ENCODE data around the gene CD93. TPM values are rescaled to one million over a fixed set of nuclear protein-coding genes. Genes with fewer than 3 reads are reported as not detected.

Gene CD93
- total and polyA plus RNA-seq, 11 donors = 9.2 to 110 (median 45.7) TPM

DNA sequence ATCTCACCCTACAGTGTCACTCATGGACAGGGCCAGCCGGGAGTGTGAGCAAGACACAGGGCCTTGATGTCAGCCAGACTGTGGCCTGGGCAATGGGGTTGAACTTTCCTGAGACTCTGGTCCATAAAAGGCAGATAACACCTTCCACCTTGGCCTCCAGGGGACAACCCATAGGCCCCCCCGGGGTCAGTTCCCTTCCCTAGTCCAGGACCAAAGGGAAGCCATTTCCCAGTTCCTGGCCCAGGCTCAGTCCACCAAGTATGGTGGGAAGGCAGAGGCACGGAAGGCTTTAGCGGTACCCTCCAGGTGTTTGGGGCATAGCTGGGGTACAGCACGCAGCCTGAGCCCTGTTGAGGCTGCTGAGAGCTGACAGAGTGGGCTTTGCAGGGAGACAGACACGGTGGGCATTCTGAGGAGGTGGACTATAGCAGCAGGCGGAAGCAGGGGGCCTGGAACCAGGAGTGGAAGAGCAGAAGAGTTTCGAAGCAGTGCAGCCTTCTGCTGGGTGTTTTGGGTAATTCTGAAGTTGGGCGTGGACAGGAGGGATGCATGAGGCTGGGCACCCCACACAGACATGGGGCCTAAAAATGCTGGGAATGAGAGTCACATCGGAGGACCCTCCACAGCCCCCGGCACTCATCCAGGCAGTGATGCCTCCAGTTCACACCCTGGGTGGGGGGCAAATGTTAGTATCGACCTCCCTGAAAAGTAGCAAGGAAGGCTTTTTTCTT, 43.9 kb upstream of the CD93 start:
- intact Hi-C loops (cut with DNase I) = loop anchor here in 4 of 10 donors (5.0 to 10.0 kb wide), 3 partner anchors 43 to 78 kb away; partner anchors contain the start of gene CD93 (in 4 of the 4)

DNA sequence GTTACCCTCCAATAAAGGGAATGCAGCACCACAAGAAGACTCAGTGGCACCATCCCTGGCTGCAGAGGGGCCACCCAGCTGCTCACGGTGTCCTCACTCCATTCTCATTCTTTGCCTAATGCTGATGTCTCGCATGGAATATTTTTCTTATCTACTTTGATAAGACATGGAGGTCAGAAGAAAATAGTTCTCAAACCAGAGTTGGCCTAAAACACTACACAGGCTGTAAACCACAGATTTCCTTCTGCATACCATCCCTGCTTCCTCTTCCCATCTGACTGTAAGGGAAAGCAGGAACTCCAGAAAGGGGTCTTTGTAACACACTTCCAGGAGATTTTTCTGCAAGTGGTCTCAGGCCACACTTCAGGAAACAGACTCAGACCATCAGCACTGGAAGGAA, 43.1 kb upstream of the CD93 start:
- H3K4me1 ChIP-seq = peaks cover 3 to 92% (median 43%) of the 10 kb centered on the region in 12 donors
- H3K9me3 ChIP-seq = no peaks in the 10 kb centered on the region
- no peak for DNase-seq
- H3K27ac ChIP-seq = peak overlapping the region in 4 of 12 donors; percentile 8 to 85 (median 30)
- H3K36me3 ChIP-seq = no peaks in the 10 kb centered on the region
- intact Hi-C loops (cut with DNase I) = no loop called here
- H3K4me3 ChIP-seq = no peak overlapping the region
- ATAC-seq = no peak
- TF ChIP-seq, protein P1, sequence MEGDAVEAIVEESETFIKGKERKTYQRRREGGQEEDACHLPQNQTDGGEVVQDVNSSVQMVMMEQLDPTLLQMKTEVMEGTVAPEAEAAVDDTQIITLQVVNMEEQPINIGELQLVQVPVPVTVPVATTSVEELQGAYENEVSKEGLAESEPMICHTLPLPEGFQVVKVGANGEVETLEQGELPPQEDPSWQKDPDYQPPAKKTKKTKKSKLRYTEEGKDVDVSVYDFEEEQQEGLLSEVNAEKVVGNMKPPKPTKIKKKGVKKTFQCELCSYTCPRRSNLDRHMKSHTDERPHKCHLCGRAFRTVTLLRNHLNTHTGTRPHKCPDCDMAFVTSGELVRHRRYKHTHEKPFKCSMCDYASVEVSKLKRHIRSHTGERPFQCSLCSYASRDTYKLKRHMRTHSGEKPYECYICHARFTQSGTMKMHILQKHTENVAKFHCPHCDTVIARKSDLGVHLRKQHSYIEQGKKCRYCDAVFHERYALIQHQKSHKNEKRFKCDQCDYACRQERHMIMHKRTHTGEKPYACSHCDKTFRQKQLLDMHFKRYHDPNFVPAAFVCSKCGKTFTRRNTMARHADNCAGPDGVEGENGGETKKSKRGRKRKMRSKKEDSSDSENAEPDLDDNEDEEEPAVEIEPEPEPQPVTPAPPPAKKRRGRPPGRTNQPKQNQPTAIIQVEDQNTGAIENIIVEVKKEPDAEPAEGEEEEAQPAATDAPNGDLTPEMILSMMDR (IDR thresholded peaks at IDR 0.05) = no peak
- no peaks in the 10 kb centered on the region for H3K27me3 ChIP-seq
- 43 to 59% (median 53%) methylated on average over 2 of the region's 2 CpGs for WGBS, 4 donors

More for the DNA sequence above, 43.9 kb upstream of the CD93 start:
- no peak for TF ChIP-seq POLR2A (IDR thresholded peaks at IDR 0.05)
- TF ChIP-seq, protein P1 (IDR thresholded peaks at IDR 0.05) = no peak
- no peak for ATAC-seq
- H3K27ac ChIP-seq = peak overlapping the region in 5 of 12 donors; percentile 15 to 85 (median 29)
- H3K36me3 ChIP-seq = no peaks in the 10 kb centered on the region
- no peaks in the 10 kb centered on the region for H3K9me3 ChIP-seq
- DNase-seq = no peak
- H3K27me3 ChIP-seq = no peaks in the 10 kb centered on the region
- peaks cover 3 to 87% (median 43%) of the 10 kb centered on the region in 12 donors for H3K4me1 ChIP-seq
- H3K4me3 ChIP-seq = no peak overlapping the region
- WGBS, 4 donors = 75 to 88% (median 79%) methylated on average over 12 of the region's 12 CpGs

DNA sequence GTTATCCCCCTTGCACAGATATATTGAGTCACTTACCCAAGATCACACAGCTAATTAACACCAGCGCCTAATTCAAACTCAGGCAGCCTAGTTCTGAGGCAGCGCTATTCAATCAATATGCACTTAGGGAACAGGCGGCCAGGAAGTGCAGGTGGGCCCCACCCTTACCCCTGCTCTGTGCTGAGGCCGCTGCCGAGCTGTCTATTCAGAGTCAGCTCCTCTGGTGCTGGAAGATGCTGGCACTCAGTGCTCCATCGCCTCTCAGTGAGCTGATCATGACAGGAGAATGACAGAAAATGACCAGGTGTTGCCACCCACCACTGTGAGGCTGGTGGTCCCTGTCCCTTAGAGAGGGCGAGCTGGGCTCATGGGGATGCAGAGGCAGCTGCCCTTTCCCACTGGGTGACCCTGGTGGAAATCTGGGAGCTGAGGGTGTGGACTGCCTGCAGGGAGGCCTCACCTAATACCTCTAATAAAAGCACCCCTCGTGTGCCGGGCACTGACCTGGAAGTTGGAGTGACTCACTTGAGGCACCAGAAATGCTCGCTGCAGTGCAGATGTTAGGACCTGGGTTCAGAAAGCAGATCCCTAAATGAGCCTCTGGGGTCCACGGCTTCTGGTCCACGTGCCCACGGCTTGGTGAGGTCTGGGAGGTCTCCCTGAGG, 42.5 kb upstream of the CD93 start:
- no peak overlapping the region for H3K4me3 ChIP-seq
- H3K36me3 ChIP-seq = no peaks in the 10 kb centered on the region
- DNase-seq = no peak
- 85 to 88% (median 86%) methylated on average over 12 to 13 of the region's 13 CpGs for WGBS, 4 donors
- TF ChIP-seq POLR2A (IDR thresholded peaks at IDR 0.05) = no peak
- TF ChIP-seq, protein P1 (IDR thresholded peaks at IDR 0.05) = no peak
- H3K4me1 ChIP-seq = peaks cover 3 to 90% (median 39%) of the 10 kb centered on the region in 12 donors
- H3K27ac ChIP-seq = peak overlapping the region in 4 of 12 donors; percentile 8 to 85 (median 30)
- no peaks in the 10 kb centered on the region for H3K9me3 ChIP-seq
- H3K27me3 ChIP-seq = no peaks in the 10 kb centered on the region
- no peak for ATAC-seq
- intact Hi-C loops (cut with DNase I) = no loop called here

All from heart left ventricle (tissue), 16 donors.